GM19455 (cell line): ENCODE data around the gene TNFAIP8L1.
A peak's percentile ranks its signal among the peaks of the same experiment; 100 is the strongest.
"Not testable (repeated sequence)": the region's sequence is repeated elsewhere in the genome, so short reads cannot be mapped to it uniquely, and the experiment has no call there.

Experiments used
- ATAC-seq: cut with Tn5 transposase; IDR thresholded peaks from one replicate; pipeline ENCODE4 v1.9.1; 2021; ENCODE audit not compliant: unreplicated experiment

Gene TNFAIP8L1

GRCh38 chr19:4638828-4639530, at the start of gene TNFAIP8L1:
Gene TNFAIP8L1 (plus strand): TSS chr19:4639516. CDS start chr19:4651870, 12,354 bp downstream.
- ATAC-seq, result peak; percentile 77

DNA sequence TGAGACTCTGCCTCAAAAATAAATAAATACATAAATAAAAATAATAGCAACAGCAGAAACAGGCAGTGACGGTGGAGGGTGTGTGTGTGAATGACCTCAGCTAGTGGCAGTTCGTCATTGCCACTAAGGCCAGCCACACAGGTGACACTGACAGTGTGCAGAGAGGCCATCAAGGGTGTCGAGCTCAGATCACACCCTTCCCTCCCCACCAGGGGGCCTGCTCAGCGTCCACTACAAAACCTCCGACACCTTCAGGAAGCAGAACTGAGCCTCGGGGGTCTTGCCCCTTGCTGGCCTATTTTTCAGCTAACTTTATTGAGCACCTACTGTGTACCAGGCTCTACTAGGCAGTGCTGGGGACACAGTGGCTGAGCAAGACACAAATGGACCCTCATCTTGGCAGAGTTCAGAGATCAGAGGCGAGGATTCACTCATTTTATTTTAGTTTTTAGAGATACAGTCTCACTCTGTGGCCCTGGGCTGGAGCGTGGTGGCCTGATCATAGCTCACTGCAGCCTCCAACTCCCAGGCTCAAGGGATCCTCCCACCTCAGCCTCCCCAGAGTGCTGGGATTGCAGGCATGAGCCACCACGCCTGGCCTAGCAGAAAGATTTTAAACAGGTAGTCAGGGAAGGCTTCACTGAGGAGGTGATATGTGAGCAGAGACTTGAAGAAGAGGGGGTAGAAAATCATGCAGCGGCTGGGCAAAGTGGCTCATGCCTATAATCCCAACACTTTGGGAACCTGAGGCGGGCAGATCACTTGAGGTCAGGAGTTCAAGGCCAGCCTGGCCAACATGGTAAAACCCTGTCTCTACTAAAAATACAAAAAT, 49.5 kb upstream of the TNFAIP8L1 start:
- ATAC-seq, result no peak

GRCh38 chr19:4590559-4590958, 48.8 kb upstream of the TNFAIP8L1 start:
- no peak for ATAC-seq

DNA sequence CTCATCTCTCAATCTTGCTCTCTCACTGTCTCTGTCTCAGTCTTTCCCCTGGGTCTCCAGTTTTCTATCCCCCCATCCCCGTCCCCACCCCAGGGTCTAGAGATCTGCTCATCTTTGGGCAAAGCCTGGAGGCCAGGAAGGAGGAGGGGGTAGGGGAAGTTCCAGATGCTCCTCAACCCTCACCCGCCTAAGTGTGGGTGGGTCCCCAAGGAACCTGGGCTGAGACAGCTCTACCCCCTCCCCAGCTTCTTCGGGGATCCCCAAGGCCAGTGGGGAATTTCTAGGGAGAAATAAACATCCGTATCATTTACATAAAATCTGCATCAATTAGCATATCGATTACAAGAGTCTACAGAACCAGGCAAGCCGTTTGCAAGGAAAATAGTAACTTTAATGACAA, 48.0 kb upstream of the TNFAIP8L1 start:
- no peak for ATAC-seq

DNA sequence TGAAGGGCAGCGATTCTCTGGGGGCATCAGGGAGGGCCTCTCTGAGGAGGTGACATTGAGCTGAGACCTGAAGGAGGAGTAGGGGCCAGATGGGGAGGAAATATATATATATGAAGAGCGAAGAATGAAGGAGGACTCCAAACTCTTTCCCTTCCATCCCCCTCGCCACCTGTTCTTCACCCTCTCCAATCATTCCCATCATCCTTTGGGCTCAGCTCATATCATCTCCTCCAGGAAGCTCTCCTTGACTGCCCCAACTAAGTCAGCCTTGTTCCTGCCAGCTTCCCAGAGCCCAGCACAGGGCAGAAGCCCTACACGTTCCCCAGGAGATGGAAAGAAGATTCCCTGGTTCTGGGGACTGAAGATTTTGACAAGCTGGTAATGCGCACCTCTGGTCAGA, 46.9 kb upstream of the TNFAIP8L1 start:
- ATAC-seq, result no peak

DNA sequence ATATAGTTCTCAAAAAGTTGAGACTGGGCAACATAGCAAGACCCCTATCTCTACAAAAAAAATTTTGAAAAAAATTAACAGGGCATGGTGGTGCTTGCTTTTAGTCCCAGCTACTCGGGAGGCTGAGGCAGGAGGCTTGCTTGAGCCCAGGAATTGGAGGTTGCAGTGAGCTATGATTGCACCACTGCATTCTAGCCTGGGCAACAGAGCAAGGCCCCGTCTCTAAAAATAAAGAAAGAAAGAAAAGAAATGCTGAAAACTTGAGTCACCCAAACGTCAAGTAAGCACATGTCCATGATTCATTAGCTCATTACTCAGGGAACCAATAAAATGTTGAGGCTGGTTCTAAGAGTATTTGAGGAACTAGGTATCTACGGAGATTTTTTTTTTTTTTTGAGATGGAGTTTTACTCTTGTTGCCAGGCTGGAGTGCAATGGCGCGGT, 45.9 kb upstream of the TNFAIP8L1 start:
- no peak for ATAC-seq

GRCh38 chr19:4594201-4594600, 45.1 kb upstream of the TNFAIP8L1 start:
- no peak for ATAC-seq

DNA sequence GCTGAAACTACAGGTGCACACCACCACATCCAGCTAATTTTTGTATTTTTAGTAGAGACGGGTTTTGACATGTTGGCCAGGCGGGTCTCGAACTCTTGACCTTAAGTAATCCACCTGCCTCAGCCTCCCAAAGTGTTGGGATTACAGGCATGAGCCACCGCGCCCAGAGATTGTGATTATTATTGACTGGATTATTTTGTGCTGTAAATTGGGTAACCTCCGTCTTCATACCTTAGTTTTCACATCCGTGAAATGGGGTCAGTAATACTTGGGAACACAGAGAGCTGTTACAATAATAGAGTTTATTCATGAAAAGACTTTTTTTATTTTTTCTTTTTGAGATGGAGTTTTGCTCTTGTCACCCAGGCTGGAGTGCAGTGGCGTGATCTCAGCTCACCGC, 44.2 kb upstream of the TNFAIP8L1 start:
- ATAC-seq, result not testable (repeated sequence)

- no peak for ATAC-seq
These were observed 43.0 kb upstream of the TNFAIP8L1 start for GRCh38 chr19:4596033-4596904.

DNA sequence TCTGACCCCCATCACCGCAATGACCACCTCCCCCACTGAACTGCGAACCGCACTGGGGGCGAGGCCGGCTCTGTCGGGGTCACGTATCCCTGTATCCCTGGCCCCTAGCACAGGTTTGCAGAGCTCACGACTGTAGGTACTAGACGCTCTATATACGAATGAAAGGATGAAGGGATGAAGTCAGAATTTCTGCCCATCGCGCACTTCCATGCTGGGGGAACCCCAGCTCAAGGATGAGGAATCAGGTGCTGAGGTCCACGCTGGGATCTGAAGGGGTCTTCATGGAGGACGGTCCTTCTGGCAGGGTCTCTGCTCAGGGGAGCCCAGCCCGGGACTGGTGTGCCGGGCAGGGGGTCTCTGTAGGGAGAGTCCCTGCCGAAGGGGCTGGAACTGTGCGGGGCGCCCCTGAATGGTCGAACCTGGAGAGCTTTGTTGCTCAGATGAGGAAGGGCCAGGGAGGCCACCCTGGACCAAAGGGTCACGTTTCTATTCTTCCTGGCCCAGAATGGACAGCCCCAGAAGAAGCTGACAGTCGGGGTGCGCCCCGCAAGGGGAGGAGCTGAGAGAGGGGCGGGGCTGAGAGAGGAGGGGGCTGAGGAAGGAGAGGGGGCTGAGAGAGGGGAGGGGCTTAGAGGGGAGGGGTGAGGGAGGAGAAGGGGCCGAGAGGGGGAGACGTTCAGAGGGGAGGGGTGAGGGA, 41.9 kb upstream of the TNFAIP8L1 start:
- ATAC-seq, result no peak

GRCh38 chr19:4597975-4598671, 41.2 kb upstream of the TNFAIP8L1 start:
- no peak for ATAC-seq

DNA sequence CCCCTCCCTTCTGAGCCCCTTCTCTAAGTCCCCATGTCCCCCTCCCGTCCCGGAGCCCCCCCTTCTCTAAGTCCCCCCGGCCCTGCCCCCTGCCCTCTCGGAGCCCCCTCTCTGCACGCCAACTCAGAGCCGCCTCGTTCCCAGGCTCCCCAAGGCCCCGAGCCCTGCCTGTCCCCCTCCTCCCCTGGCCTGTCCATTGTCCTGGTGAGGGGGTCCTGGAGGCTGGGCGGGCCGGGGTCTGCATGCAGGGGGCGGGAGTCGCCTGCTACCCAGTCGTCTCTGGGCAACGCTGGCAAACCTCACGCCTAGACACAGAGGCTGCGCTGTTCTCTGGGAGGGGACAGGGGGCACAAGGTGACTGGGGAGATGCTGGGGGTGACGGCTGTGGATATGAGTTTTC, 40.6 kb upstream of the TNFAIP8L1 start:
- no peak for ATAC-seq

DNA sequence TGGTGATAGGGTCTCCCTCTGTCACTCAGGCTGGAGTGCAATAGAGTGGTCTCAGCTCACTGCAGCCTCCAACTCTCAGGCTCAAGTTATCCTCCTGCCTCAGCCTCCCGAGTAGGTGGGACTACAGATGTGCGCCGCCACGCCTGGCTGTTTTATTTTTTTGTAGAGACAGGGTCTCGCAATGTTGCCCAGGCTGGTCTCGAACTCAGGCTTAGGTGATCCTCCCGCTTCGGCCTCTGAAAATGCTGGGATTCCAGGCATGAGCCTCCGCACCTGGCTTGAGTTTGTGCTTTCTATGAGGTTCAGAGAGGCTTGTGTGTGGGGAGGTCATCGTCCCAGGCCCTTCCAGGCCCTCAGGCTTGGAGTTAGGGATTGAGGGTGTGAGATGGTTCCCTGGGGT, 39.2 kb upstream of the TNFAIP8L1 start:
- ATAC-seq, result no peak

DNA sequence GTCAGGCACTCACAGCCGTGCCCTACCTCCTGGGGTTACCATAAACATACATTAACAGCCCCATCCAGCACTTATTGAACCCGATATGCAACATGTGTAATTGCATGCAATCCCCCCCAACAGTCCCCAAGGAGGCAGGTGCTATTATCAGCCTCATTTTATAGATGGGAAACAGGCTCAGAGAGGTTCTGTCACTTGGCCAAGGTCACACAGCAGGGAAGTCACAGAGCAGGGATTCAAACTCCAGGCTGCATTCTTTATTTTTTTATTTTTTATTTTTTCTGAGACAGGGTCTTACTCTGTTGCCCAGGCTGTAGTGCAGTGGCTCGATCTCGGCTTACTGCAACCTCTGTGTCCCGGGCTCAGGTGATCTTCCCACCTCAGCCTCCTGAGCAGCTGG, 38.4 kb upstream of the TNFAIP8L1 start:
- ATAC-seq, result no peak

DNA sequence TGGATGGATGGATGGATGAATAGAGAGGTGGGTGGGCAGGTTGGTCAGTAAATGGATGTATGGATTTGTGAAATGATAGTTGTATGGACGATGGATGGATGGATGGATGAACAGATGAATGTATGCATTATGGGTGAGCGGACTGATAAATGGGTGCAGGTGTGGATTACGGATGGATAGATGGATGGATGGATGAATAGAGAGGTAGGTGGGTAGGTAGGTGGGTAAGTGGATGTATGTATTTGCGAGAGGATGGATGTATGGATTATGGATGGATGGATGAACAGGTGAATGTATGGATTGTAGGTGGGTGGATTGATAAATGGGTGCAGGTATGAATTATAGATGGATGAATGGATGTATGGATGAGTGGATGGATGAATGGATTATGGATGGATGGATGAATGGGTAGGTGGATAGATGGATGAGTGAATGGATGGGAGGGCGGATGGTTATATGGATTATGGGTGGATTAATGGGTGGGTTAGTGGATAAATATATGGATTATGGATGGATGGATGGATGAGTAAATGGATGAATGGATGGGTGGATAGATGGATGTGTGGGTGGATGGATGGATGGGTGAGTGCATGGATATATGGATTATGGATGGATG, 37.0 kb upstream of the TNFAIP8L1 start:
- no peak for ATAC-seq

DNA sequence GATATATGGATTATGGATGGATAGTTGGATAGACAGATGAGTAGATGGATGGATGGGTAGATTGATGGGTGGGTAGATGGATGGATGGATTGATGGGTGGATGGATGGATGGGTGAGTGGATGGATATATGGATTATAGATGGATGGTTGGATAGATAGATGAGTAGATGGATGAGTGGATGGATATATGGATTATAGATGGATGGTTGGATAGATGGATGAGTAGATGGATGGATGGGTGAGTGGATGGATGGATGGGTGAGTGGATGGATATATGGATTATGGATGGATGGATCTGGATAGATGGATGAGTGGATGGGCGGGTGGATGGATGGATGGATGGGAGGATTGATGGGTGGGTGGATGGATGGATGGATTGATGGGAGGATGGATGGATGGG, 36.4 kb upstream of the TNFAIP8L1 start:
- no peak for ATAC-seq

GRCh38 chr19:4604912-4605311, 34.4 kb upstream of the TNFAIP8L1 start:
- ATAC-seq, result no peak

- ATAC-seq, result no peak
These were observed 33.1 kb upstream of the TNFAIP8L1 start for GRCh38 chr19:4606181-4606580.

- ATAC-seq, result no peak
These were observed 32.2 kb upstream of the TNFAIP8L1 start for GRCh38 chr19:4606921-4607678.
